Measurements from ENCODE around the gene CDT1. TPM values are rescaled to one million over a fixed set of nuclear protein-coding genes. Genes with fewer than 3 reads are reported as not detected.

CDT1 gene
- total RNA-seq, 1 experiment from 2014 or later = 154 TPM

DNA sequence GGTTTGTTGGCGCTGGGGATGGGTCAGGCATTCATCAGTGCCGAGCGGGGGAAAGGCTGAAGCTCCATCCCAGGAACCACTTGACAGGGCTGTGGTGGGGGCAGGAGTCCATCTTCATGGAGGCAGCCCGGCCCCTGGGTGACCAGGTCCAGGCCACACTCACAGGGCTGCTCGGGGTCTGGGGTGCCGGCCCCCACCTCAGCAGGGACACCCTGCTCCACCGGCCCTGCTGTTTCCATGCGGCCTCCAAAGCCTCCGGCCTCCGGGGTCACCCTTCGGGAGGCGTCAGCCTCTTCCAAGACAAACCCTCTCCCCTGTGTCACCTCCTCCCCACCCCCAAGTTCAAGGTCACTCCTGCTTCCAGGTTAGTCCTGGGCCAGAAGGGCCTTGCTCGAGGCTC is 31.1 kb downstream of the CDT1 start (continued):
- TF ChIP-seq ZNF423 (CRISPR knock-in tag; IDR thresholded peaks at IDR 0.05) (no peak), GTF2I (CRISPR knock-in tag; conservative IDR thresholded peaks at IDR 0.05) (no peak), MYBL2 (CRISPR knock-in tag; IDR thresholded peaks at IDR 0.05) (no peak), HMGXB4 (CRISPR knock-in tag; IDR thresholded peaks at IDR 0.05) (no peak), ZNF232 (CRISPR knock-in tag; IDR thresholded peaks at IDR 0.05) (no peak), PREB (CRISPR knock-in tag; IDR thresholded peaks at IDR 0.05; ENCODE audit: borderline replicate concordance) (no peak), FOXP1 (CRISPR knock-in tag; IDR thresholded peaks at IDR 0.05; ENCODE audit: borderline replicate concordance) (no peak)
- TF ChIP-seq, protein P1, sequence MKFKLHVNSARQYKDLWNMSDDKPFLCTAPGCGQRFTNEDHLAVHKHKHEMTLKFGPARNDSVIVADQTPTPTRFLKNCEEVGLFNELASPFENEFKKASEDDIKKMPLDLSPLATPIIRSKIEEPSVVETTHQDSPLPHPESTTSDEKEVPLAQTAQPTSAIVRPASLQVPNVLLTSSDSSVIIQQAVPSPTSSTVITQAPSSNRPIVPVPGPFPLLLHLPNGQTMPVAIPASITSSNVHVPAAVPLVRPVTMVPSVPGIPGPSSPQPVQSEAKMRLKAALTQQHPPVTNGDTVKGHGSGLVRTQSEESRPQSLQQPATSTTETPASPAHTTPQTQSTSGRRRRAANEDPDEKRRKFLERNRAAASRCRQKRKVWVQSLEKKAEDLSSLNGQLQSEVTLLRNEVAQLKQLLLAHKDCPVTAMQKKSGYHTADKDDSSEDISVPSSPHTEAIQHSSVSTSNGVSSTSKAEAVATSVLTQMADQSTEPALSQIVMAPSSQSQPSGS (CRISPR knock-in tag; IDR thresholded peaks at IDR 0.05; ENCODE audit: borderline replicate concordance, low read depth) = no peak

DNA sequence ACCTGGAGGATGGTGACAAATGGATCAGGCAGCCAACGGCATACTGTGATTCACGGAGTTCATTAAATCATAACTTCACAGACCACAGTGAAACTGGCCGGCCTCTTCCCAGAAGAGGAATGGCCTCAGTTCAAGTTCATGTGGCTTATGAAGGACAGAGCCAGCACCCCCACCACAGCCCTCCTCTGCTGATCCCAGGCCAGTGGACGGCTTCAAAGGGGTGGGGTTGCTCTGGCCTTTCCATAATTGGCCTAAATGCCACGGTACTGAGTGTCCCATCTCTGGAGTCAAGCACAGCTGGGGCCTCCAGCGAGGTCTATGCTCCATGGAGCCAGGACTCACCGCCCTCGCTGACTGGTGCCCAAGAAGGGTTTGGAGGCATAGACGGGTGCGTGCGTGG is 31.8 kb downstream of the CDT1 start:
- H3K27me3 Mint-ChIP-seq (ENCODE audit: low read depth) = no peaks in the 10 kb centered on the region
- no peaks in the 10 kb centered on the region for H3K9me3 Mint-ChIP-seq
- no peak for DNase-seq (ENCODE audit: low spot score)
- no peak for ATAC-seq
- CTCF ChIA-PET = interaction anchor here (1.4 kb wide), 1 partner anchor 21 kb away, joined by 4 read pairs; the partner anchor contains the start of genes GALNS and TRAPPC2L
- no peak overlapping the region for H3K27ac Mint-ChIP-seq
- no peak overlapping the region for H3K4me3 Mint-ChIP-seq
- peaks cover 6% of the 10 kb centered on the region for H3K36me3 Mint-ChIP-seq
- TF ChIP-seq SOX15 (CRISPR knock-in tag; IDR thresholded peaks at IDR 0.05) (no peak), NFE2L1 (CRISPR knock-in tag; IDR thresholded peaks at IDR 0.05) (no peak), MXD4 (CRISPR knock-in tag; IDR thresholded peaks at IDR 0.05; ENCODE audit: borderline replicate concordance) (no peak), ZNF396 (CRISPR knock-in tag; IDR thresholded peaks at IDR 0.05; ENCODE audit: borderline replicate concordance) (no peak)
- H3K4me1 Mint-ChIP-seq = no peaks in the 10 kb centered on the region
- POLR2A ChIA-PET = no interaction called here

DNA sequence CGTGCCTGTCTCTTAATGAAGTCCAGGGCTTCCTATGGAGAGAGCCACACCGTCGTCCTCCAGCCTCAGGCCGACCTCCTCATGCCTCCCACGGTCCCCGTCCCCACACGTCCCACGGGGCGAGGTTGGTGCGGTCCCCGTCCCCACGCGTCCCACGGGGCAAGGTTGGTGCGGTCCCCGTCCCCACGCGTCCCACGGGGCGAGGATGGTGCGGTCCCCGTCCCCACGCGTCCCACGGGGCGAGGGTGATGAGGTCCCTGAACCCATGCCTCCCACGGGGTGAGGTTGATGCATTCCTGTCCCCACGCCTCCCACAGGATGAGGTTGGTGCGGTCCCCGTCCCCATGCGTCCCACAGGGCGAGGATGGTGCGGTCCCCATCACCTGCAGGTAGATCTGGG is 32.2 kb downstream of the CDT1 start:
- CTCF ChIA-PET = no interaction called here
- peaks cover 6% of the 10 kb centered on the region for H3K36me3 Mint-ChIP-seq
- DNase-seq (ENCODE audit: low spot score) = no peak
- TF ChIP-seq GRHL2 (CRISPR knock-in tag; IDR thresholded peaks at IDR 0.05; ENCODE audit: insufficient replicate concordance, severe bottlenecking) (no peak), GABPB1 (CRISPR knock-in tag; IDR thresholded peaks at IDR 0.05) (no peak), MYBL2 (CRISPR knock-in tag; IDR thresholded peaks at IDR 0.05) (no peak), AR (CRISPR knock-in tag; IDR thresholded peaks at IDR 0.05) (no peak), NR1H2 (CRISPR knock-in tag; IDR thresholded peaks at IDR 0.05) (no peak), HMGXB4 (CRISPR knock-in tag; IDR thresholded peaks at IDR 0.05) (no peak), ELF4 (CRISPR knock-in tag; IDR thresholded peaks at IDR 0.05; ENCODE audit: low read depth) (no peak), ATF1 (CRISPR knock-in tag; IDR thresholded peaks at IDR 0.05) (no peak), ZNF512 (CRISPR knock-in tag; IDR thresholded peaks at IDR 0.05; ENCODE audit: borderline replicate concordance) (no peak), ZBTB43 (CRISPR knock-in tag; IDR thresholded peaks at IDR 0.05) (no peak)
- TF ChIP-seq, protein P2, sequence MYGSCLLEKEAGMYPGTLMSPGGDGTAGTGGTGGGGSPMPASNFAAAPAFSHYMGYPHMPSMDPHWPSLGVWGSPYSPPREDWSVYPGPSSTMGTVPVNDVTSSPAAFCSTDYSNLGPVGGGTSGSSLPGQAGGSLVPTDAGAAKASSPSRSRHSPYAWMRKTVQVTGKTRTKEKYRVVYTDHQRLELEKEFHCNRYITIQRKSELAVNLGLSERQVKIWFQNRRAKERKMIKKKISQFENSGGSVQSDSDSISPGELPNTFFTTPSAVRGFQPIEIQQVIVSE (CRISPR knock-in tag; IDR thresholded peaks at IDR 0.05; ENCODE audit: borderline replicate concordance) = no peak

More for the DNA sequence above, 32.2 kb downstream of the CDT1 start:
- Mint-ChIP-seq H3K27ac (no peak overlapping the region), H3K4me3 (no peak overlapping the region), H3K27me3 (ENCODE audit: low read depth) (no peaks in the 10 kb centered on the region), H3K4me1 (no peaks in the 10 kb centered on the region), H3K9me3 (no peaks in the 10 kb centered on the region)
- no peak for ATAC-seq
- POLR2A ChIA-PET = no interaction called here

All from WTC11 (cell line).